Islet precursor cell (in vitro differentiated cells): Measurements from ENCODE around the gene ST8SIA2.

Source experiments
- DNase-seq: peaks from one replicate; pipeline ENCODE4 v3.0.0-alpha.2; 2018

ST8SIA2 gene

GRCh38 chr15:92399271-92399950, 5.7 kb downstream of the ST8SIA2 start:
- no peak for DNase-seq

- no peak for DNase-seq
Observed at GRCh38 chr15:92400573-92400972, 6.9 kb downstream of the ST8SIA2 start.

GRCh38 chr15:92400980-92401787, 7.5 kb downstream of the ST8SIA2 start:
- DNase-seq, result peak; percentile 46

GRCh38 chr15:92402751-92403150, 9.1 kb downstream of the ST8SIA2 start:
- peak; percentile 38 for DNase-seq

GRCh38 chr15:92405942-92406341, 12.3 kb downstream of the ST8SIA2 start:
- peak; percentile 32 for DNase-seq

- peak; percentile 18 for DNase-seq
Observed at GRCh38 chr15:92407321-92407720, 13.6 kb downstream of the ST8SIA2 start.

- DNase-seq, result no peak
Observed at GRCh38 chr15:92407916-92408315, 14.2 kb downstream of the ST8SIA2 start.

GRCh38 chr15:92409006-92409405, 15.3 kb downstream of the ST8SIA2 start:
- no peak for DNase-seq

- no peak for DNase-seq
Observed at GRCh38 chr15:92409521-92409920, 15.8 kb downstream of the ST8SIA2 start.

GRCh38 chr15:92410537-92410936, 16.9 kb downstream of the ST8SIA2 start:
- DNase-seq, result no peak

- no peak for DNase-seq
Observed at GRCh38 chr15:92411256-92411655, 17.6 kb downstream of the ST8SIA2 start.

GRCh38 chr15:92413510-92413909, 19.8 kb downstream of the ST8SIA2 start:
- DNase-seq, result no peak

GRCh38 chr15:92415639-92416297, 22.1 kb downstream of the ST8SIA2 start:
- no peak for DNase-seq

GRCh38 chr15:92416557-92416956, 22.9 kb downstream of the ST8SIA2 start:
- no peak for DNase-seq

GRCh38 chr15:92417716-92418115, 24.0 kb downstream of the ST8SIA2 start:
- no peak for DNase-seq

GRCh38 chr15:92418864-92419263, 25.2 kb downstream of the ST8SIA2 start:
- no peak for DNase-seq

GRCh38 chr15:92421976-92422375, 28.3 kb downstream of the ST8SIA2 start:
- DNase-seq, result no peak

- DNase-seq, result no peak
Observed at GRCh38 chr15:92425578-92426225, 32.0 kb downstream of the ST8SIA2 start.

- DNase-seq, result peak; percentile 77
Observed at GRCh38 chr15:92429378-92430068, 35.8 kb downstream of the ST8SIA2 start.

GRCh38 chr15:92430069-92430440, 36.4 kb downstream of the ST8SIA2 start:
- no peak for DNase-seq

- no peak for DNase-seq
Observed at GRCh38 chr15:92435145-92435544, 41.5 kb downstream of the ST8SIA2 start.

GRCh38 chr15:92438471-92438870, 44.8 kb downstream of the ST8SIA2 start:
- no peak for DNase-seq

GRCh38 chr15:92443381-92443780, 49.7 kb downstream of the ST8SIA2 start:
- no peak for DNase-seq
